ENCODE measurements around the gene CSNK1G1.
"Not testable (repeated sequence)": the region's sequence is repeated elsewhere in the genome, so short reads cannot be mapped to it uniquely, and the experiment has no call there.

Gene CSNK1G1

DNA sequence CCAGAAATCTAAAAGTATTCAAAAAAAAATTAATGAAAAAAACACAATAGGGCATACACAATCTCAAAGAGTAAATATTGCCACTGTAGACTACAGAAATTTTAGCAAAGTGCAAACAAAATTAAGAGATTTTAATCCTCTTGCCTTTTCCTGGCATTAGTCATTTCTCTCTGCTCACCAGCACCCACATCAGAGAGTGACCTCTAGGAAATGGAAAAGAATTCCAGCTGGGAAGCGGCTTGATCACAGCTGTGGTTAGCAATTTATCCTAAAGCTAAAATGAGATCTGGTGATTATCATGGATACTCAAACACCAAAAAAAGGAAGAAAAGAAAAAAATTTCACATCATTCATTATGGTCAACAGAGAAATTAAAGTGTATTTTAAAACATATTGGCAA lies 7.5 kb downstream of the CSNK1G1 start:
- DNase-seq = no peak

GRCh38 chr15:64346242-64346641 lies 9.7 kb downstream of the CSNK1G1 start:
- not testable (repeated sequence) for DNase-seq

GRCh38 chr15:64344651-64345294 lies 11.2 kb downstream of the CSNK1G1 start:
- no peak for DNase-seq

DNA sequence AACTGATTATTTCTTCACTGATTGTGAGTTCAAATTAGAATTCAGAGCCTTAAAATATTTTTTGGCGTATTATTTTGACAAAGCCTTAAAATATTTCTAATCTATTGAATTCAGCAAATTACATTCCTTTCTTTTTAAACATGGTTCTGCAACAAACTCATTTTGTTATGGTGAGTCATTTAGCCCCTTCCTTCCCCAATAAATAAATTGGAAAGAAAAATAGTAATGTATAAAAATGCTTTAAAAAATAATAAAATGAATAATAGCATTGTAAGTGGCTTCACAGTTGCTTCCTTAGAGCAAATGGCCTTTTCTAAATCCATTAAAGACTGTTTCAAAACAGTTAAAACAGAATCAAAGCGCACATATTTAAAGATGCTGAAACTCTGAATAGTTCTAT lies 12.1 kb downstream of the CSNK1G1 start:
- no peak for DNase-seq

- DNase-seq = no peak
Measured at GRCh38 chr15:64343222-64343621, 12.8 kb downstream of the CSNK1G1 start.

GRCh38 chr15:64341961-64342360 lies 14.0 kb downstream of the CSNK1G1 start:
- no peak for DNase-seq

- DNase-seq = no peak
Measured at GRCh38 chr15:64340355-64340754, 15.6 kb downstream of the CSNK1G1 start.

DNA sequence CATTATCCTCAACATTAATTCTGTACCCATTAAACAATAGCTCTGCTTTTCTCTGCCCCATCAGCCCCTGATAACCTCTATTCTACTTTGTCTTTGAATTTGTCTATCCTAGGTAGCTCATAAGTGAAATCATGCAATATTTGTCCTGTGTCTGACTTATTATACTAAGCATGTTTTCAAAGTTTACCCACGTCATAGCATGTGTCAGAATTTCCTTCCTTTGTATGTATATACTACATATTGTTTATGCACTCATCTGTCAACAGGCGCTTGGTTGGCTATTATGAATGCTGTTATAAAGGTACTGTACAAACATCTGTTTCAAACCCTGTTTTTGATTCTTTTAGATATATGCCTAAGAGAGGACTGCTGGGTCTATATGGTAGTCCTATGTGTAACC lies 18.2 kb downstream of the CSNK1G1 start:
- no peak for DNase-seq

DNA sequence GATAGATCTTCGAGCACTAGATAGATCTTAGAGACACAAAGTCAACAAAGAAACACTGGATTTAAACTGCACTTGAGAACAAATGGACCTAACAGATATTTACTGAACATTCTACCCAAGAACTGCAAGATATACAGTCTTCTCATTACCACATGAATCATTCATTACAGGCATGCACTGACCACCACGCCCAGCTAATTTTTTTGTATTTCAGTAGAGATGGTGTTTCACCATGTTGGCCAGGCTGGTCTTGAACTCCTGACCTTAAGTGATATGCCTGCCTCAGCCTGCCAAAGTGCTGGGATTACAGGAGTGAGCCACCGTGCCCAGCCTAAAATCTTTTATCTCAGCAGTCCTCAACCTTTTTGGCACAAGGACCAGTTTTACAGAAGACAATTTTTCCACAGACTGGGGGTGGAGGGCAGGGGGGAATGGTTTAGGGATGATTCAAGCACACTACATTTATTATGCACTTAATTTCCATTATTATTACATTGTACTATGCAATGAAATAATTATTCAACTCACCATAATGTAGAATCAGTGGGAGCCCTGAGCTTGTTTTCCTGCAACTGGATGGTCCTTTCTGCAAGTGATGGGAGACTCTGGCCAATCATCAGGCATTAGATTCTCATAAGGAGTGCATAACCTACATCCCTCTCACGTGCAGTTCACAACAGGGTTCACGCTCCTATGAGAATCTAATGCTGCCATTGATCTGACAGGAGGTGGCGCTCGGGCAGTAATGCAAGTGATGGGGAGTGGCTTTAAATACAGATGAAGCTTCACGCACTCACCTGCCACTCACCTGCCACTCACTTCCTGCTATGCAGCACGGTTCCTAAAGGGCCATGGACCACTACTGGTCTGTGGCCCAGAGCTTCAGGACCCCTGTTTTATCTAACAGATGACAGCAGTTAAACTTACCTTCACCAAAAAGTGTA lies 21.7 kb downstream of the CSNK1G1 start:
- DNase-seq = no peak

DNA sequence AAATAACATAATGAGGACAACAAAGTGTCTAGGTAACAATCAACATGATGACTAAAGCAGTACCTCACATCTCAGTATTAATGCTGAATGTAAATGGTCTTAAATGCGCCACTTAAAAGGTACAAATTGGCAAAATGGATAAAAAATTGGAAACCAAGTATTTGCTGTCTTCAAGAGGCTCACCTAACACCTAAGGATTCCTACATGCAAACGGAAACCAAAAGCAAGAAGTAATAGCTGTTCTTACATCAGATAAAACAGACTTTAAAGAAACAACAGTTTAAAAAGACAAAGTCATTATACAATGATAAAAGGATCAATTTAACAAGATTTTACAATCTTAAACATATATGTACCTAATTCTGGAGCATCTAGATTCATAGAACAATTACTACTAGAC lies 22.5 kb downstream of the CSNK1G1 start:
- DNase-seq = no peak

- not testable (repeated sequence) for DNase-seq
Measured at GRCh38 chr15:64331668-64332067, 24.3 kb downstream of the CSNK1G1 start.

- DNase-seq = not testable (repeated sequence)
Measured at GRCh38 chr15:64326975-64327374, 29.0 kb downstream of the CSNK1G1 start.

DNA sequence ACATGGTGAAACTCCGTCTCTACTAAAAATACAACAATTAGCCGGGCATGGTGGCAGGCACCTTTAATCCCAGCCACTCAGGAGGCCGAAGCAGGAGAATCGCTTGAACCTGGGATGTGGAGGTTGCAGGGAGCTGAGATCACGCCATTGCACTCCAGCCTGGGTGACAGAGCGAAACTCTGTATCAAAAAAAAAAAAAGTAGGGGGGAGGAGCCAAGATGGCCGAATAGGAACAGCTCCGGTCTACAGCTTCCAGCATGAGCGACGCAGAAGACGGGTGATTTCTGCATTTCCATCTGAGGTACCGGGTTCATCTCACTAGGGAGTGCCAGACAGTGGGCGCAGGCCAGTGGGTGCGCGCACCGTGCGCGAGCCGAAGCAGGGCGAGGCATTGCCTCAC lies 29.5 kb downstream of the CSNK1G1 start:
- DNase-seq = not testable (repeated sequence)

- no peak for DNase-seq
Measured at GRCh38 chr15:64324165-64324877, 31.7 kb downstream of the CSNK1G1 start.

GRCh38 chr15:64315216-64315615 lies 40.8 kb downstream of the CSNK1G1 start:
- no peak for DNase-seq

DNA sequence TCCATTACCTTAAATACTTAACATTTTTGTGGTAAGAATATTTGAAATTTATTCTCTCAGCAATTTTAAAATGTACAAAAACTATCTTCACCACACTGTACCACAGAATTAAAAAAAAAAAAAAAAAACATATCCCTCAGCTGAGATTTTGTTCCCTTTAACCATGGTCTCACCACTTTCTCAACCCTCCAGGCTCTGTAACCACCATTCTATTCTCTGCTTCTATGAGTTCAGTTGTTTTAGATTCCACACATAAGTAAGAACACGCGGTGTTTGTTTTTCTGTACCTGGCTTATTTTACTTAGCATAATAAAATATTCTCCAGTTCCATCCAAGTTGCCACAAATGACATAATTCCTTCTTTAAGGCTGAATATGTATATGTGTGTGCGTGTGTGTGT lies 41.5 kb downstream of the CSNK1G1 start:
- no peak for DNase-seq

DNA sequence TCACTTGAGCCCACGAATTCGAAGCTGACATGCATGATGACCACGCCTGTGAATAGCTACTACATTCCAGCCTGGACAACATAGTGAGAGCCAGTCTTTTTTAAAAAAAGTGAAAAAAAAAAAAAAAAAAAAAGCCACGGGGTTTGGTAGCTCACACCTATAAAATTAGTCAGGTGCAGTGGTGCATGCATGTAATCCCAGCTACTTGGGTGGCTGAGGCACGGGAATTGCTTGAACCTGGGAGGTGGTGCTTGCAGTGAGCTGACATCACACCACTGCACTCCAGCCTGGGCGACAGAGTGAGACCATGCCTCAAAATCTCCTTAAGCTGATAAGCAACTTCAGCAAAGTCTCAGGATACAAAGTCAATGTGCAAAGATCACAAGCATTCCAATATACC lies 44.4 kb downstream of the CSNK1G1 start:
- DNase-seq = no peak

- no peak for DNase-seq
Measured at GRCh38 chr15:64310036-64310435, 45.9 kb downstream of the CSNK1G1 start.

DNA sequence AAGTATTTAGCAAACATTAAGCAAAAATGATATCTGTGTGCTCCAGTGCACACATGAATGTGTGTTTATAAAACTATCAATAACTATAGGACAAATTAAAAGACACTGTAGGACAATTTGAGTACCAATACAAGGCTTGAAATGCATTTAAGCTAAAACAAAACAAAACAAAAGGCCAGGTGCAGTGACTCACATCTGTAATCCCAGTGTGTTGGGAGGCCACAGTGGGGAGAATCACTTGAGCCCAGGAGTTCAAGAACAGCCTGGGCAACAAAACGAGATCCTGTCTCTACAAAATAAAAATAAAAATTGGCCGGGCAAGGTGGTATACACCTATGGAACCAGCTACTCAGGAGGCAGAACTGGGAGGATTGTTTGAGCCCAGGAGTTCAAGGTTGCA lies 50.7 kb downstream of the CSNK1G1 start:
- DNase-seq = no peak

DNA sequence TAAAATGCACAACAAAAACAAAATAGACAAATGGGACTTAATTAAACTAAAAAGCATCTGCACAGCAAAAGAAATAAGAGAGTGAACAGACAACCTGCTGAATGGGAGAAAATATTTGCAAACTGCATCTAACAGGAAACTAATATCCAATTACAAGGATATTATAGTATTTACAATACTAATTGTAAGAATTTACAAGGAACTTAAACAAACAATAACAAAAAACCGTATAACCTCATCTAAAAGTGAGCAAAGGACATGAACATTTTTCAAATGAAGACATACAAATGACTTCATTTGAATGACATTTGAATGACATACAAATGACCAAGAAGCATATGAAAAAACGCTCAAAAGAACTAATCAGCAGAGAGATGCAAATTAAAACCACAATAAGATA lies 66.4 kb downstream of the CSNK1G1 start:
- no peak for DNase-seq

- DNase-seq = no peak
Measured at GRCh38 chr15:64288999-64289398, 67.0 kb downstream of the CSNK1G1 start.

DNA sequence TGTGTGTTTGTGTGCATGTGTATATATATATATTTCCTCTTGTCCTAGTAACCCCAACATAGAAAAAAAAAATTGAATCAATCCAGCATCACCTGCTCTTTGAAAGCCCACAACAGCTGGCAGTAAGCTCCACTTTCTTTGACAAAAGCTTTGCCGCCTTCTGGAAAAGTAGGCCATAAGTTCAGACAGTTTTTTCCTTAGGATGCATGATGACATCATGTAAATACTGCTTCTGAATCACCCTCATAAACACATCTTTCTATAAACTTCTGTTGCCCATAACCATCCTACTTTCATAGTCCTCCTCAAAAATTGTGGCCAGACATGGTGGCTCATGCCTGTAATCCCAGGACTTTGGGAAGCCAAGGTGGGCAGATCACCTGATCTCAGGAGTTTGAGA lies 67.4 kb downstream of the CSNK1G1 start:
- no peak for DNase-seq

- DNase-seq = no peak
Measured at GRCh38 chr15:64287953-64288352, 68.0 kb downstream of the CSNK1G1 start.

DNA sequence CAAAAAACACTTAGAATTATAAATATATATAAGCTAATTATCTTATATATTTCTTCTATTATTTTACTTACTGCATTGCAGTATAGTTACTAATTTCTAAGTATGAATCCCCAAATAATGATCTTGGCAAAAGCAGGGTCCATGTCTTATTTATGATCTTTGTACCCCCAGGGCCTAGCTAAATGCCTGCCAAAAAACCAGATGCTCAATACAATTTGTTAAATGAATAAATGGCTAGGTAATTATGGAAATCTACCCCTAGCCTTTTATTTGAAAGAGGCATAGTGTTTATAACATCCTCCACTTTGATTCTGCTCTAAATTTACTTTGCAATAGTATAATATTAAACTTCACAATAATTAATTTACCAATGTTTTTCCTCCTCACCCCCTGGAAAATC lies 69.5 kb downstream of the CSNK1G1 start:
- no peak for DNase-seq
